HepG2 (cell line): ENCODE measurements around the gene ITIH1. TPM values are rescaled to one million over a fixed set of nuclear protein-coding genes. Genes with fewer than 3 reads are reported as not detected.

Experiments
- ARNT ChIP-seq: fragments of 450-650 bp; IDR thresholded peaks from 2 replicates; pipeline ENCODE4 v1.6.1; 2017
- ELF3 ChIP-seq: IDR thresholded peaks from 2 replicates; pipeline ENCODE4 v1.6.1; 2016; ENCODE audit warnings: missing genetic modification reagents, missing compliant biosample characterization
- HMGA1 ChIP-seq: sonication (generic); formaldehyde crosslinking; conservative IDR thresholded peaks from 2 replicates; pipeline ENCODE4 v1.4.0; 2020; ENCODE audit warnings: missing genetic modification reagents
- HOXA5 ChIP-seq: sonication (generic); formaldehyde crosslinking; IDR thresholded peaks from 2 replicates; pipeline ENCODE4 v1.4.0; 2020; ENCODE audit warnings: missing genetic modification reagents
- MAF1 ChIP-seq: sonication (generic); formaldehyde crosslinking; IDR thresholded peaks from 2 replicates; pipeline ENCODE4 v1.5.0; 2020; ENCODE audit warnings: missing genetic modification reagents, borderline replicate concordance
- MATR3 ChIP-seq: sonication (generic); formaldehyde crosslinking; IDR thresholded peaks from 2 replicates; pipeline ENCODE4 v1.4.0; 2020; ENCODE audit warnings: missing genetic modification reagents
- MYC ChIP-seq: sonication (generic); formaldehyde crosslinking; IDR thresholded peaks from 2 replicates; pipeline ENCODE4 v1.9.0; 2021; ENCODE audit warnings: missing genetic modification reagents, borderline replicate concordance
- NBN ChIP-seq: fragments of 450-650 bp; conservative IDR thresholded peaks from 2 replicates; pipeline ENCODE4 v1.6.1; 2017
- RORA ChIP-seq: sonication (generic); formaldehyde crosslinking; IDR thresholded peaks from 2 replicates; pipeline ENCODE4 v1.5.0; 2020; ENCODE audit warnings: mild to moderate bottlenecking, missing genetic modification reagents, moderate library complexity
- SALL1 ChIP-seq: sonication (generic); formaldehyde crosslinking; IDR thresholded peaks from 2 replicates; pipeline ENCODE4 v1.8.0; 2022; ENCODE audit warnings: mild to moderate bottlenecking, missing genetic modification reagents
- SOX6 ChIP-seq, 2 experiments: fragments of 450-650 bp in 1 of 2; sonication (generic) in 1 of 2; formaldehyde crosslinking in 1 of 2; IDR thresholded peaks; 2 replicates each; pipeline versions ENCODE4 v1.4.0 to v1.6.1; 2017 to 2020; ENCODE audit warnings: antibody characterized with exemption in 1 of 2, mild to moderate bottlenecking in 1 of 2, missing genetic modification reagents in 1 of 2
- XRCC5 ChIP-seq: fragments of 200-400 bp; formaldehyde crosslinking; optimal IDR thresholded peaks from 2 replicates; pipeline ENCODE3; 2017; ENCODE audit warnings: mild to moderate bottlenecking, low read length
- ZEB1 ChIP-seq: IDR thresholded peaks from 2 replicates; pipeline ENCODE4 v1.6.1; 2012; ENCODE audit warnings: mild to moderate bottlenecking, low read depth, inconsistent platforms; ENCODE audit not compliant: insufficient replicate concordance
- ZMYM4 ChIP-seq: sonication (generic); formaldehyde crosslinking; IDR thresholded peaks from 2 replicates; pipeline ENCODE4 v1.8.1; 2023; ENCODE audit warnings: mild to moderate bottlenecking, missing genetic modification reagents
- ZNF138 ChIP-seq: sonication (generic); formaldehyde crosslinking; IDR thresholded peaks from 2 replicates; pipeline ENCODE4 v1.5.0; 2020; ENCODE audit warnings: mild to moderate bottlenecking, low read depth, missing genetic modification reagents
- ZNF253 ChIP-seq: sonication (generic); formaldehyde crosslinking; IDR thresholded peaks from 2 replicates; pipeline ENCODE4 v1.8.0; 2022; ENCODE audit warnings: mild to moderate bottlenecking, missing genetic modification reagents, borderline replicate concordance
- ZNF550 ChIP-seq: sonication (generic); formaldehyde crosslinking; IDR thresholded peaks from 2 replicates; pipeline ENCODE4 v1.4.0; 2020; ENCODE audit warnings: mild to moderate bottlenecking, missing genetic modification reagents, borderline replicate concordance
- ZNF7 ChIP-seq: IDR thresholded peaks from 2 replicates; pipeline ENCODE4 v1.6.1; 2016; ENCODE audit warnings: missing biosample characterization, missing genetic modification reagents
- ZNF780A ChIP-seq: sonication (generic); formaldehyde crosslinking; IDR thresholded peaks from 2 replicates; pipeline ENCODE4 v1.8.0; 2022; ENCODE audit warnings: mild to moderate bottlenecking, missing genetic modification reagents, moderate library complexity
- ZSCAN9 ChIP-seq: IDR thresholded peaks from 2 replicates; pipeline ENCODE4 v1.6.1; 2016; ENCODE audit warnings: borderline replicate concordance
- polyA plus RNA-seq, 8 experiments: library from polyadenylated mRNA; depleted of rRNA in 3 of 8; stranded (reverse) in 7 of 8; unstranded in 1 of 8; fragments of >200 nt; fragmentation: Illumina TruSeq in 4 of 8; extraction: Trizol in 4 of 8; gene quantifications; 2 replicates each; pipeline versions ENCODE4 v1.2.1 to v1.2.3, GENCODE V29; 2011 to 2016; ENCODE audit warnings: low read depth in 4 of 8, missing spikeins in 1 of 8, mixed read lengths in 1 of 8; ENCODE audit not compliant: insufficient read depth in 1 of 8
- total RNA-seq, 5 experiments: library from RNA; depleted of rRNA; stranded (reverse); fragments of >200 nt; fragmentation: Illumina TruSeq; extraction: Trizol; gene quantifications; 2 replicates each; pipeline ENCODE4 v1.2.3, GENCODE V29; 2016; ENCODE audit warnings: low read depth in 1 of 5
- TF ChIP-seq, protein P1 (sequence below): sonication (generic); formaldehyde crosslinking; IDR thresholded peaks from 2 replicates; pipeline ENCODE4 v1.8.1; 2023; ENCODE audit warnings: mild to moderate bottlenecking, moderate library complexity, missing genetic modification reagents
- TF ChIP-seq, protein P2 (sequence below): sonication (generic); formaldehyde crosslinking; IDR thresholded peaks from 2 replicates; pipeline ENCODE4 v1.5.0; 2020; ENCODE audit warnings: mild to moderate bottlenecking, missing genetic modification reagents, borderline replicate concordance

Gene ITIH1
- total and polyA plus RNA-seq, 2 of the 13 experiments (the other 11 are each of a cell fraction or from before 2014, with no cell fraction given): 12.3 to 19.6 TPM

DNA sequence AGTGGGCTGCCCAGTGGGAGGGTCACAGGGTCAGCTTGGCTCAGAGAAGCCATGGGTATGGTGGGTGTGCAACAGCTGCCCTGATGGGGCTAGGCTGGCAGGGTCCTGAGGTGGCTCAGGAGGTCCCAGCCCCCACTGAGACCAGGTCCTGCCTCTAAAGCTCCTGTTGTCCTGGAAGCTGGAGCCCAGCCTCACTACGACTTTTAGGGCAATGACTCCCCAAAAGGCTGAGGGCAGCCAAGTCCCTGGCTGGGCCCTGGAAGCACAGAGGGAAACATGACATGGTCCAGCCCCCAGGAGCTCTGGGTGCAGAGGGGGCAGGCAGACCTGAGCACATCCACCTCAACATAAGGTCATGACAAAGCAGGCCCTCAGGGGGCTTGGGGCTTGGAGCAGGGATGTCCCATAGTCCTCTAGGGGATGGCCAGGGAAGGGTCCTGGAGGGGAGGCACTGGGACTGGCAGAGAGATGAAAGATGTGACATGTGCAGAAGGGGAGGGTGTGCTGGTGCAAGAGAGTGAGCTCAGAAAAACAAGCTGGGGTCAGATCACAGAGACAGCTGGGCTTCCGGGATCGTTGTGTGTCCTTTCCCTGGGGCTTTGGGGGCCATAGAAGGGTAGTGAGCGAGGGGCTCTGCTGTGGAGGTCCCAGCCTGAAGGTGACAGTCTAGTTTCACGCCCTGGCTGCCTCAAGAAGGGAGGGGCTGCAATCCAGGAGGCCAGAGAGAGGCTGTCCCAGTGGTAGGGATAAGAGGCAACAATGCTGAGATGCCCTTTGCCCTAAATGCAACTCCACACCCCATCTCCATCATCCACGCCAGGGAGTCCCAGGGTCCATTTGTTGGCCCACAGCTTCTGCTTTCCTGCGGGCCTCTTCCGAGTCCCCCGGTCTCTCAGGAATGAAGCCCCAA is 16.6 kb downstream of the ITIH1 start (continued):
- TF ChIP-seq ZNF550 (CRISPR knock-in tag) (no peak), ZEB1 (peak; percentile 19), ELF3 (CRISPR knock-in tag) (peak; percentile 62; the same call in 1 of the 2 replicates), ZMYM4 (no peak), SALL1 (CRISPR knock-in tag) (no peak; the same call in 1 of the 2 replicates), ZNF7 (CRISPR knock-in tag) (no peak), SOX6 (IDR thresholded peaks at IDR 0.05) (no peak), SOX6 (CRISPR knock-in tag; IDR thresholded peaks at IDR 0.05) (peak; percentile 57; the same call in 1 of the 2 replicates), NBN (no peak), HOXA5 (CRISPR knock-in tag) (no peak), MAF1 (no peak), MYC (CRISPR knock-in tag) (peak; percentile 6; the same call in 1 of the 2 replicates), HMGA1 (no peak), ZNF253 (CRISPR knock-in tag) (no peak), RORA (CRISPR knock-in tag) (no peak), XRCC5 (no peak), ZSCAN9 (CRISPR knock-in tag) (no peak), ARNT (no peak), MATR3 (CRISPR knock-in tag) (no peak), ZNF780A (no peak), ZNF138 (CRISPR knock-in tag) (no peak)
- TF ChIP-seq, protein P1, sequence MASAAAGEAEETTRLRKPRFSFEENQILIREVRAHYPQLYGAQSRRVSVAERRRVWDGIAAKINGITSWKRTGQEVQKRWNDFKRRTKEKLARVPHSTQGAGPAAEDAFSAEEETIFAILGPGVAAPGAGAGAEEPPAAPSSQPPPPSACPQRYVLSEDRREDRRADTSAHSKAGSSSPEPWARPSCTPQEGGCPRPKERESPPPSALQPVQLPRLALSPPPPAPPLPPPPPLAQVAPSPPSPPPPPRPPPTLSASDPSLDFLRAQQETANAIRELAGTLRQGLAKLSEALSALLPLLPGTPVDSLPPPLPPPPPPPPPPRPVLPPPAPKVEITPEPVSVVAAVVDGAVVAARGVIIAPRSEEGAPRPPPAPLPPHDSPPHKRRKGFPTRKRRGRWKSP (CRISPR knock-in tag): 0 out of 2 replicates have a peak, but pooled peaks have one; percentile 55
- TF ChIP-seq, protein P2, sequence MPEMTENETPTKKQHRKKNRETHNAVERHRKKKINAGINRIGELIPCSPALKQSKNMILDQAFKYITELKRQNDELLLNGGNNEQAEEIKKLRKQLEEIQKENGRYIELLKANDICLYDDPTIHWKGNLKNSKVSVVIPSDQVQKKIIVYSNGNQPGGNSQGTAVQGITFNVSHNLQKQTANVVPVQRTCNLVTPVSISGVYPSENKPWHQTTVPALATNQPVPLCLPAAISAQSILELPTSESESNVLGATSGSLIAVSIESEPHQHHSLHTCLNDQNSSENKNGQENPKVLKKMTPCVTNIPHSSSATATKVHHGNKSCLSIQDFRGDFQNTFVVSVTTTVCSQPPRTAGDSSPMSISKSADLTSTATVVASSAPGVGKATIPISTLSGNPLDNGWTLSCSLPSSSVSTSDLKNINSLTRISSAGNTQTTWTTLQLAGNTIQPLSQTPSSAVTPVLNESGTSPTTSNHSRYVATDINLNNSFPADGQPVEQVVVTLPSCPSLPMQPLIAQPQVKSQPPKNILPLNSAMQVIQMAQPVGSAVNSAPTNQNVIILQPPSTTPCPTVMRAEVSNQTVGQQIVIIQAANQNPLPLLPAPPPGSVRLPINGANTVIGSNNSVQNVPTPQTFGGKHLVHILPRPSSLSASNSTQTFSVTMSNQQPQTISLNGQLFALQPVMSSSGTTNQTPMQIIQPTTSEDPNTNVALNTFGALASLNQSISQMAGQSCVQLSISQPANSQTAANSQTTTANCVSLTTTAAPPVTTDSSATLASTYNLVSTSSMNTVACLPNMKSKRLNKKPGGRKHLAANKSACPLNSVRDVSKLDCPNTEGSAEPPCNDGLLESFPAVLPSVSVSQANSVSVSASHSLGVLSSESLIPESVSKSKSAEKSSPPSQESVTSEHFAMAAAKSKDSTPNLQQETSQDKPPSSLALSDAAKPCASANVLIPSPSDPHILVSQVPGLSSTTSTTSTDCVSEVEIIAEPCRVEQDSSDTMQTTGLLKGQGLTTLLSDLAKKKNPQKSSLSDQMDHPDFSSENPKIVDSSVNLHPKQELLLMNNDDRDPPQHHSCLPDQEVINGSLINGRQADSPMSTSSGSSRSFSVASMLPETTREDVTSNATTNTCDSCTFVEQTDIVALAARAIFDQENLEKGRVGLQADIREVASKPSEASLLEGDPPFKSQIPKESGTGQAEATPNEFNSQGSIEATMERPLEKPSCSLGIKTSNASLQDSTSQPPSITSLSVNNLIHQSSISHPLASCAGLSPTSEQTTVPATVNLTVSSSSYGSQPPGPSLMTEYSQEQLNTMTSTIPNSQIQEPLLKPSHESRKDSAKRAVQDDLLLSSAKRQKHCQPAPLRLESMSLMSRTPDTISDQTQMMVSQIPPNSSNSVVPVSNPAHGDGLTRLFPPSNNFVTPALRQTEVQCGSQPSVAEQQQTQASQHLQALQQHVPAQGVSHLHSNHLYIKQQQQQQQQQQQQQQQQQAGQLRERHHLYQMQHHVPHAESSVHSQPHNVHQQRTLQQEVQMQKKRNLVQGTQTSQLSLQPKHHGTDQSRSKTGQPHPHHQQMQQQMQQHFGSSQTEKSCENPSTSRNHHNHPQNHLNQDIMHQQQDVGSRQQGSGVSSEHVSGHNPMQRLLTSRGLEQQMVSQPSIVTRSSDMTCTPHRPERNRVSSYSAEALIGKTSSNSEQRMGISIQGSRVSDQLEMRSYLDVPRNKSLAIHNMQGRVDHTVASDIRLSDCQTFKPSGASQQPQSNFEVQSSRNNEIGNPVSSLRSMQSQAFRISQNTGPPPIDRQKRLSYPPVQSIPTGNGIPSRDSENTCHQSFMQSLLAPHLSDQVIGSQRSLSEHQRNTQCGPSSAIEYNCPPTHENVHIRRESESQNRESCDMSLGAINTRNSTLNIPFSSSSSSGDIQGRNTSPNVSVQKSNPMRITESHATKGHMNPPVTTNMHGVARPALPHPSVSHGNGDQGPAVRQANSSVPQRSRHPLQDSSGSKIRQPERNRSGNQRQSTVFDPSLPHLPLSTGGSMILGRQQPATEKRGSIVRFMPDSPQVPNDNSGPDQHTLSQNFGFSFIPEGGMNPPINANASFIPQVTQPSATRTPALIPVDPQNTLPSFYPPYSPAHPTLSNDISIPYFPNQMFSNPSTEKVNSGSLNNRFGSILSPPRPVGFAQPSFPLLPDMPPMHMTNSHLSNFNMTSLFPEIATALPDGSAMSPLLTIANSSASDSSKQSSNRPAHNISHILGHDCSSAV (CRISPR knock-in tag): no peak
